ENCODE results near the gene LGR5. TPM values are rescaled to one million over a fixed set of nuclear protein-coding genes. Genes with fewer than 3 reads are reported as not detected.

LGR5 gene
- total and polyA plus RNA-seq, 2 of the 4 experiments (the other 2 are of a cell fraction) = not detected

GRCh38 chr12:71607494-71608330 is 168.1 kb downstream of the LGR5 start (continued):
- no peak for TF ChIP-seq RAD21 (IDR thresholded peaks at IDR 0.05; ENCODE audit: low read length)

- H3K27me3 ChIP-seq (ENCODE audit: control insufficient read depth, insufficient read depth, low read length) = no peaks in the 10 kb centered on the region
- in situ Hi-C loops (cut with MboI; ENCODE audit: low sequenced_read_pairs) = no loop called here
- no peak overlapping the region for H2BK5ac ChIP-seq (ENCODE audit: low read depth, low read length, poor library complexity, severe bottlenecking)
- H3K18ac ChIP-seq (ENCODE audit: low read depth, low read length) = no peak overlapping the region
- DNase-seq (no peak), ATAC-seq (ENCODE audit: low read depth) (no peak)
- peaks cover 36% of the 10 kb centered on the region for H3K36me3 ChIP-seq (ENCODE audit: control insufficient read depth, insufficient read depth, low read length)
- H3K4me1 ChIP-seq (ENCODE audit: control insufficient read depth, insufficient read depth, low read length) = no peaks in the 10 kb centered on the region
- POLR2A ChIA-PET (ENCODE audit: unreplicated experiment) = no interaction called here
- no peak overlapping the region for H4K8ac ChIP-seq (ENCODE audit: low read depth in 2 of 2, low read length in 2 of 2)
- H3K4me2 ChIP-seq (ENCODE audit: low read depth, low read length) = no peak overlapping the region
- H4K91ac ChIP-seq (ENCODE audit: insufficient read depth, low read depth, low read length) = no peak overlapping the region
- H3K9me3 ChIP-seq (ENCODE audit: control insufficient read depth, insufficient read depth, low read length) = no peaks in the 10 kb centered on the region
- no peaks in the 10 kb centered on the region; the same call in 1 of the 2 replicates for H4K20me1 ChIP-seq (ENCODE audit: insufficient read depth, low read length)
- no peak overlapping the region for H2AK9ac ChIP-seq (replicated peaks; ENCODE audit: low read depth, low read length, poor library complexity)
- no peak overlapping the region for H2AK5ac ChIP-seq (ENCODE audit: low read depth, low read length)
- H3K56ac ChIP-seq (ENCODE audit: extremely low read depth, insufficient read depth, low read length) = no peak overlapping the region
- no peak overlapping the region for H3K4ac ChIP-seq (ENCODE audit: low read depth, low read length)
- dilution Hi-C loops (cut with HindIII; ENCODE audit: low sequenced_read_pairs, unreplicated experiment) = no loop called here
- no peak overlapping the region for H3K9ac ChIP-seq (ENCODE audit: low read depth, low read length)
- H2AFZ ChIP-seq (replicated peaks; ENCODE audit: low read length, poor library complexity) = no peak overlapping the region
- no peak overlapping the region for H3K4me3 ChIP-seq (ENCODE audit: insufficient read depth, low read depth, low read length)
- BruUV-seq (replicated peaks) = TSS peak; percentile 66
- no peak overlapping the region for H2BK20ac ChIP-seq (ENCODE audit: low read depth, low read length)
- no peak overlapping the region for H3K23ac ChIP-seq (ENCODE audit: low read depth, low read length)
- intact Hi-C loops (cut with micrococcal nuclease) = loop anchor here (5.0 kb wide), 1 partner anchor 37 kb away; no protein-coding TSS in a partner anchor
- H3K14ac ChIP-seq (replicated peaks; ENCODE audit: low read depth, low read length) = no peak overlapping the region
- H3K79me1 ChIP-seq (ENCODE audit: low read depth in 1 of 2, low read length in 2 of 2) = peaks cover 5 to 6% of the 10 kb centered on the region in 2 experiments; a peak in 3 of 4 replicates
- no peak overlapping the region for H3K27ac ChIP-seq (ENCODE audit: insufficient read depth, low read length)
- no peak overlapping the region for H2BK120ac ChIP-seq (ENCODE audit: low read depth, low read length)
- H4K5ac ChIP-seq (ENCODE audit: low read depth, low read length) = no peak overlapping the region
- no CpG with 5 or more reads among the region's 6 CpGs for WGBS, 2 experiments (ENCODE audit: extremely low coverage in 2 of 2, insufficient read length in 1 of 2)
- CTCF ChIA-PET = no interaction called here
- no peak overlapping the region for H2BK15ac ChIP-seq (ENCODE audit: low read depth, low read length)
- no peaks in the 10 kb centered on the region; the same call in 1 of the 2 replicates for H3K9me1 ChIP-seq (ENCODE audit: insufficient read depth, low read length)
- TF ChIP-seq NFE2L2 (IDR thresholded peaks at IDR 0.05; ENCODE audit: low read depth, low read length) (no peak), MXI1 (IDR thresholded peaks at IDR 0.05; ENCODE audit: borderline replicate concordance, low read depth, low read length) (no peak), CTCF (conservative IDR thresholded peaks at IDR 0.05; ENCODE audit: low read depth, low read length) (no peak), CHD1 (IDR thresholded peaks at IDR 0.05; ENCODE audit: low read depth, low read length) (no peak), RAD21 (IDR thresholded peaks at IDR 0.05; ENCODE audit: low read length) (no peak), BHLHE40 (IDR thresholded peaks at IDR 0.05; ENCODE audit: low read depth, low read length) (no peak), RCOR1 (IDR thresholded peaks at IDR 0.05; ENCODE audit: insufficient replicate concordance, low read length) (no peak), CEBPB (IDR thresholded peaks at IDR 0.05; ENCODE audit: low read depth, low read length) (no peak), POLR2A (IDR thresholded peaks at IDR 0.05; ENCODE audit: low read depth, low read length) (no peak), ELK1 (IDR thresholded peaks at IDR 0.05; ENCODE audit: borderline replicate concordance, low read depth, low read length) (no peak), RFX5 (IDR thresholded peaks at IDR 0.05; ENCODE audit: low read depth, low read length) (no peak), FOS (IDR thresholded peaks at IDR 0.05; ENCODE audit: low read depth, low read length) (no peak), MAFK (IDR thresholded peaks at IDR 0.05; ENCODE audit: low read depth, low read length) (no peak)
Observed at GRCh38 chr12:71610031-71610795, 170.6 kb downstream of the LGR5 start.

All from IMR-90 (cell line).